Measurements from ENCODE around the gene SMIM41. TPM values are rescaled to one million over a fixed set of nuclear protein-coding genes. Genes with fewer than 3 reads are reported as not detected.
A peak's percentile ranks its signal among the peaks of the same experiment; 100 is the strongest.

SMIM41 gene
- total RNA-seq, 1 experiment from 2014 or later = not detected

DNA sequence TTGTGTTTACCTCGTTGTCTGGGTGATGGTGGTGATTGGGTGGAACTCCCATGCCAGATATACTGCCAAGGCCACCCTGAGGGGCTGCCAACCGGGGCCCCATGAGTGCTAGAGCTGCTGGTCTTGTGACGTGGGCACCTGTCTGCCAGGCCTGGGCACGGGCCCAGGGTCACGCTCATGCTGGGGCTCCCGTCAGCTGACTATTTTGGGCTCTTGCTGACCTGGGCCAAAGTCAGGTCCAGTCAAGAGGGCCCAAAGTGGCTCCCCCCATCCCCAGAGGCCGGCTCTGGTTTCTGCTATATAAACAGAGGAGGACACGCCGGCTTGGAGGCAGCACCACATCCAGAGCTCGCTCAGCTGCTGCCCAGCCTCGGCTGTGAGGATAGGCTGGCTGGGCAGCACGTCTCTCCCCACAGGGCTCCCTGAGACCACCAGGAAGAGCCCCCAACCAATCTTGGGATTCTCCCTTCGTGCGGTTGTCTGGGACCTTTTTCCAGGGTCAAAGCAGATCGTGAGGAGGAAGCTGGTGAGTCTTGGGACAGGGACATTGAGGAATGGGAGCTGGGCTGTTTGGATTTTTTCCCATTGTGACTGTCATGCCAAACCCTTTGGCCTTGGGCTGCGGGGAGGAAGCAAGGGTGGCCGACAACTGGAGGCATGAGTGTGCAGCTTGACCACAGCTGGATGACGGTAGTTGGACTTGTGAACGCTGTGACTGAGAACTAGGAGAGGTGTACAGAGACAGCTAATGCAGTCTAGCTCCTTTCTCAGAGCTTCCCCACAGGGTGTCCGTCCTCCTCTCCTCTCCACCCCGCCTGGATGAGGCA lies 35.9 kb upstream of the SMIM41 start:
- intact Hi-C loops (cut with micrococcal nuclease; ENCODE audit: unreplicated experiment) = no loop called here
- Histone ChIP-seq H3K4me3 (no peak overlapping the region), H3K9me3 (ENCODE audit: insufficient read depth, low read depth) (no peaks in the 10 kb centered on the region), H4K20me1 (ENCODE audit: insufficient read depth) (no peaks in the 10 kb centered on the region), H3K36me3 (ENCODE audit: low read depth) (no peaks in the 10 kb centered on the region), H3K4me1 (replicated peaks; ENCODE audit: insufficient read depth) (peaks cover 12% of the 10 kb centered on the region), H3K9me2 (ENCODE audit: insufficient read depth) (no peaks in the 10 kb centered on the region), H3F3A (ENCODE audit: insufficient read depth, low read depth) (peaks cover 11% of the 10 kb centered on the region; the same call in 1 of the 2 replicates), H2AFZ (no peak overlapping the region), H3K27me3 (ENCODE audit: insufficient read depth, low read depth) (no peaks in the 10 kb centered on the region), H3K4me2 (no peak overlapping the region), H3K27ac (no peak overlapping the region), H3K79me2 (ENCODE audit: low read depth) (no peaks in the 10 kb centered on the region)
- CTCF ChIA-PET = no interaction called here
- no TSS peak for BruUV-seq (replicated peaks)
- no peak for TF ChIP-seq EZH2 (IDR thresholded peaks at IDR 0.05; ENCODE audit: low read depth)
- POLR2A ChIA-PET (ENCODE audit: unreplicated experiment) = no interaction called here
- DNase-seq = peak in 1 of 2 experiments; percentile 30

- no peak overlapping the region for H3K4me2 ChIP-seq
- no peak overlapping the region for H3K4me3 ChIP-seq
- H4K20me1 ChIP-seq (ENCODE audit: insufficient read depth) = no peaks in the 10 kb centered on the region
- TF ChIP-seq EZH2 (IDR thresholded peaks at IDR 0.05; ENCODE audit: low read depth) (no peak), CTCF (conservative IDR thresholded peaks at IDR 0.05) (no peak)
- intact Hi-C loops (cut with micrococcal nuclease; ENCODE audit: unreplicated experiment) = no loop called here
- no peaks in the 10 kb centered on the region for H3K27me3 ChIP-seq (ENCODE audit: insufficient read depth, low read depth)
- ChIA-PET CTCF (interaction anchor here (0.5 kb wide), 1 partner anchor 50 kb away, joined by 10 read pairs; no protein-coding TSS in a partner anchor), POLR2A (ENCODE audit: unreplicated experiment) (no interaction called here)
- H3K9me2 ChIP-seq (ENCODE audit: insufficient read depth) = no peaks in the 10 kb centered on the region
- BruUV-seq (replicated peaks) = no TSS peak
- no peaks in the 10 kb centered on the region for H3K9me3 ChIP-seq (ENCODE audit: insufficient read depth, low read depth)
- no peak overlapping the region for H2AFZ ChIP-seq
- H3K79me2 ChIP-seq (ENCODE audit: low read depth) = no peaks in the 10 kb centered on the region
- H3K36me3 ChIP-seq (ENCODE audit: low read depth) = no peaks in the 10 kb centered on the region
- H3K27ac ChIP-seq = no peak overlapping the region
- peaks cover 5% of the 10 kb centered on the region; the same call in 1 of the 2 replicates for H3F3A ChIP-seq (ENCODE audit: insufficient read depth, low read depth)
- peak in 1 of 2 experiments; percentile 25 for DNase-seq
- H3K4me1 ChIP-seq (replicated peaks; ENCODE audit: insufficient read depth) = peaks cover 14% of the 10 kb centered on the region
Measured at GRCh38 chr12:52044292-52044983, 35.1 kb upstream of the SMIM41 start.

DNA sequence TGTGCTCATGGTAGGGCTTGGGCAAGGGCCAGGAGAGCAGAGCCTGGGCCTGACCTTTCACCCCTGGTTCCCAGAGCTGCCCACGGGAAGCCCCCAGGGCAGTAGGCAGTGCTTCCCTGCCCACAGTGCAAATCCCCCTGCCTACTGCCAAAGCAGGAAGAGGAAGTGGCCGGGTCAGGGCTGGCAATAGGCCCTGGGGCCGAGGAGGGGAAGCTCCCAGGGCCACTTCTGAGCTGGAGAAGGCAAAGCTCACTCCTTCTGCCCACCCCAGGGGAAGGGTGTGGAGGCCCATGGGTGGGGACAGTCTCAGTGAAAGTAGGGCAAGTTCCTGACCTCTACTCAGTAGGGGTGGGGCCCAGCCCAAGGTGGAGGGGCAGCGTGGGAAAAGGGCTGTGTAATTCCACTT lies 33.7 kb upstream of the SMIM41 start:
- Histone ChIP-seq H3K27me3 (ENCODE audit: insufficient read depth, low read depth) (no peaks in the 10 kb centered on the region), H3K9me3 (ENCODE audit: insufficient read depth, low read depth) (no peaks in the 10 kb centered on the region), H3K27ac (no peak overlapping the region; the same call in 1 of the 2 replicates), H3F3A (ENCODE audit: insufficient read depth, low read depth) (peaks cover 17% of the 10 kb centered on the region), H3K4me1 (replicated peaks; ENCODE audit: insufficient read depth) (peaks cover 26% of the 10 kb centered on the region), H3K79me2 (ENCODE audit: low read depth) (no peaks in the 10 kb centered on the region), H3K36me3 (ENCODE audit: low read depth) (no peaks in the 10 kb centered on the region), H3K4me2 (peak overlapping the region; percentile 47), H3K4me3 (no peak overlapping the region), H3K9me2 (ENCODE audit: insufficient read depth) (no peaks in the 10 kb centered on the region), H2AFZ (no peak overlapping the region), H4K20me1 (ENCODE audit: insufficient read depth) (no peaks in the 10 kb centered on the region)
- no TSS peak for BruUV-seq (replicated peaks)
- CTCF ChIA-PET = no interaction called here
- TF ChIP-seq EZH2 (IDR thresholded peaks at IDR 0.05; ENCODE audit: low read depth) (no peak), CTCF (conservative IDR thresholded peaks at IDR 0.05) (no peak)
- intact Hi-C loops (cut with micrococcal nuclease; ENCODE audit: unreplicated experiment) = no loop called here
- peak; percentile 26 to 34 for DNase-seq
- POLR2A ChIA-PET (ENCODE audit: unreplicated experiment) = interaction anchor here (0.7 kb wide), 1 partner anchor 24 kb away, joined by 4 read pairs; the partner anchor contains the start of gene ATG101
